K562 (cell line): ENCODE measurements around the gene GRAMD1B. TPM values are rescaled to one million over a fixed set of nuclear protein-coding genes. Genes with fewer than 3 reads are reported as not detected.

ENCODE experiments used
- ATAC-seq: fragments of 200-7000 bp; cut with Tn5 transposase; 3 replicates; pipeline ENCODE4 v1.9.1; 2020; ENCODE audit warnings: moderate library complexity
- BruUV-seq: library from RNA; stranded (reverse); fragments of 400-500 nt; replicated peaks from 2 replicates; lab custom pipeline; 2021; lab: Mats Ljungman, UMichigan
- CTCF ChIA-PET: fragments of 300-600 bp; formaldehyde crosslinking; extraction: SDS; loops from one replicate; lab custom pipeline; 2021; ENCODE audit warnings: low intra/inter-chr PET ratio; lab: Yijun Ruan, JAX
- POLR2A ChIA-PET: fragments of 300-600, 350-650 bp; sonication (Branson Sonifier 250); formaldehyde crosslinking; extraction: SDS; loops from one replicate; lab custom pipeline; 2021; ENCODE audit warnings: antibody characterized with exemption, inconsistent platforms; lab: Yijun Ruan, JAX
- DNase-seq, 4 experiments: peaks; one replicate each; pipeline versions ENCODE4 v3.0.0 to v3.0.0-alpha.2; 2011 to 2018; ENCODE audit warnings: low spot score in 3 of 4, mixed read lengths in 3 of 4; ENCODE audit errors: extremely low read depth in 1 of 4
- FAIRE-seq: peaks from 2 replicates; lab custom pipeline; 2011; peaks lifted over from hg19 to GRCh38; lab: Jason Lieb, UNC
- H2AFZ ChIP-seq: 2 replicates; pipeline ENCODE4 v1.6.0; 2011; ENCODE audit warnings: low read depth, low read length, control low read depth, inconsistent platforms
- H3K27ac ChIP-seq: fragments of 200-600 bp; 3 replicates; pipeline ENCODE4 v1.8.0; 2011; ENCODE audit warnings: low read depth, mild to moderate bottlenecking, control low read depth, inconsistent platforms, low read length, moderate library complexity, mixed read lengths; ENCODE audit errors: extremely low read depth
- H3K27me3 ChIP-seq, 2 experiments: fragments of 300-600 bp in 1 of 2; 2 replicates in 1 of 2; 3 replicates in 1 of 2; pipeline versions ENCODE4 v1.6.0 to v1.8.0; 2011; ENCODE audit warnings: inconsistent platforms in 2 of 2, low read length in 2 of 2, mild to moderate bottlenecking in 1 of 2, mixed read lengths in 1 of 2, moderate library complexity in 1 of 2; ENCODE audit not compliant: control insufficient read depth in 2 of 2, insufficient read depth in 2 of 2
- H3K36me3 ChIP-seq: fragments of 300-600 bp; 3 replicates; pipeline ENCODE4 v1.8.0; 2011; ENCODE audit warnings: mild to moderate bottlenecking, low read length, inconsistent platforms; ENCODE audit not compliant: control insufficient read depth, insufficient read depth
- H3K4me1 ChIP-seq, 2 experiments: fragments of 200-600 bp in 1 of 2; replicated peaks in 1 of 2; 2 replicates in 1 of 2; 3 replicates in 1 of 2; pipeline versions ENCODE4 v1.5.1 to v1.8.0; 2011; ENCODE audit warnings: inconsistent platforms in 2 of 2, low read length in 2 of 2, mild to moderate bottlenecking in 1 of 2, mixed read lengths in 1 of 2, moderate library complexity in 1 of 2; ENCODE audit not compliant: control insufficient read depth in 2 of 2, insufficient read depth in 2 of 2
- H3K4me2 ChIP-seq: 2 replicates; pipeline ENCODE4 v1.6.1; 2011; ENCODE audit warnings: low read length, control low read depth, inconsistent platforms, mixed read lengths; ENCODE audit not compliant: insufficient read depth
- H3K4me3 ChIP-seq: fragments of 200-600 bp; sonication (generic), shearing (Covaris generic); 2 replicates; pipeline ENCODE4 v1.5.1; 2016; ENCODE audit warnings: control low read depth, inconsistent platforms
- H3K79me2 ChIP-seq: fragments of 200-600 bp; 3 replicates; pipeline ENCODE4 v1.8.0; 2011; ENCODE audit warnings: low read length, inconsistent platforms; ENCODE audit not compliant: control insufficient read depth, insufficient read depth
- H3K9ac ChIP-seq, 2 experiments: 2 replicates each; pipeline versions ENCODE4 v1.6.0 to v1.6.1; 2011; ENCODE audit warnings: low read depth in 2 of 2, low read length in 2 of 2, control low read depth in 1 of 2, inconsistent platforms in 1 of 2, mild to moderate bottlenecking in 1 of 2, mixed read lengths in 1 of 2; ENCODE audit not compliant: insufficient read depth in 1 of 2
- H3K9me1 ChIP-seq: one replicate; pipeline ENCODE4 v1.6.0; 2011; ENCODE audit warnings: inconsistent platforms, mild to moderate bottlenecking, low read length, moderate library complexity; ENCODE audit not compliant: control insufficient read depth, insufficient read depth
- H3K9me3 ChIP-seq: replicated peaks from 2 replicates; pipeline ENCODE4 v1.5.1; 2011; ENCODE audit warnings: low read depth, low read length, inconsistent platforms; ENCODE audit not compliant: control insufficient read depth, insufficient read depth
- H4K20me1 ChIP-seq: replicated peaks from 2 replicates; pipeline ENCODE4 v1.6.1; 2011; ENCODE audit warnings: low read length, inconsistent platforms, mixed read lengths; ENCODE audit not compliant: control insufficient read depth, insufficient read depth
- ATF1 ChIP-seq, 2 experiments: fragments of 450-650 bp in 1 of 2; IDR thresholded peaks; 2 replicates each; pipeline ENCODE4 v1.6.1; 2016; ENCODE audit warnings: missing compliant biosample characterization in 1 of 2, missing genetic modification characterization in 1 of 2
- CREBBP ChIP-seq: IDR thresholded peaks from one replicate; pipeline ENCODE4 v1.6.1; 2012; ENCODE audit warnings: low read depth, mild to moderate bottlenecking, control low read depth, inconsistent platforms, low read length
- EP400 ChIP-seq: fragments of 450-650 bp; IDR thresholded peaks from 2 replicates; pipeline ENCODE4 v1.6.1; 2017; ENCODE audit warnings: antibody characterized with exemption, mild to moderate bottlenecking, moderate library complexity
- POLR2G ChIP-seq: fragments of 200-400 bp; formaldehyde crosslinking; IDR thresholded peaks from 2 replicates; pipeline ENCODE4 v1.6.1; 2017; ENCODE audit warnings: low read depth, mild to moderate bottlenecking, antibody characterized with exemption, low read length, moderate library complexity
- SP1 ChIP-seq: sonication (generic); formaldehyde crosslinking; IDR thresholded peaks from 2 replicates; pipeline ENCODE4 v1.8.1; 2022; ENCODE audit warnings: mild to moderate bottlenecking, missing genetic modification reagents
- TBL1XR1 ChIP-seq, 2 experiments: IDR thresholded peaks; 2 replicates each; pipeline ENCODE4 v1.6.1; 2012; ENCODE audit warnings: improper control_type of control experiment in 2 of 2, low read length in 2 of 2, mild to moderate bottlenecking in 1 of 2
- ZKSCAN8 ChIP-seq: fragments of 200-800 bp; sonication (Bioruptor generic); IDR thresholded peaks from 2 replicates; pipeline ENCODE4 v1.6.1; 2016; ENCODE audit warnings: missing genetic modification characterization, missing compliant biosample characterization
- WGBS: fragments of 100-300 bp; shearing (Covaris generic); methylation state at CpG from one replicate; pipeline ENCODE4 v1.1.6; 2016; ENCODE audit warnings: low coverage, mixed read lengths; ENCODE audit not compliant: insufficient coverage; ENCODE audit errors: missing lambda C conversion rate; 5-methylcytosine and 5-hydroxymethylcytosine counted together
- in situ Hi-C: fragments of 300-500 bp; cut with MboI; formaldehyde crosslinking; loops from 4 replicates; pipeline ENCODE4 v1.15.0; 2018; ENCODE audit warnings: inconsistent platforms, mixed read lengths
- intact Hi-C: fragments of 100-400 bp; cut with micrococcal nuclease; formaldehyde crosslinking; loops from 2 replicates; pipeline ENCODE4 v1.14.2; 2022
- polyA plus RNA-seq, 8 experiments: library from polyadenylated mRNA; depleted of rRNA in 4 of 8; stranded (reverse) in 5 of 8; unstranded in 3 of 8; fragments of >200 nt; fragmentation: Nextera tagmentation in 2 of 8; fragmentation: Illumina TruSeq in 1 of 8; extraction: Ambion mirVana in 2 of 8; extraction: Trizol in 1 of 8; gene quantifications; 2 replicates each; pipeline versions ENCODE4 v1.2.1 to v1.2.3, GENCODE V29; 2011 to 2014; ENCODE audit warnings: inconsistent platforms in 1 of 8, missing spikeins in 1 of 8
- total RNA-seq, 7 experiments: library from RNA; depleted of rRNA in 6 of 7; stranded (reverse); fragments of >200 nt in 6 of 7; fragmentation: Illumina TruSeq in 2 of 7; extraction: Trizol in 2 of 7; gene quantifications; 2 replicates each; pipeline versions ENCODE4 v1.2.1 to v1.2.3, GENCODE V29; 2011 to 2021; ENCODE audit warnings: low replicate concordance in 1 of 7
- TF ChIP-seq, protein P1 (sequence below): fragments of 250-450 bp; sonication (Bioruptor Pico); IDR thresholded peaks from 2 replicates; pipeline ENCODE4 v1.8.0; 2021; ENCODE audit warnings: mild to moderate bottlenecking, moderate library complexity
- TF ChIP-seq, protein P2 (sequence below): sonication (generic); formaldehyde crosslinking; IDR thresholded peaks from 2 replicates; pipeline ENCODE4 v1.8.0; 2022; ENCODE audit warnings: missing genetic modification reagents, mild to moderate bottlenecking, borderline replicate concordance

The GRAMD1B gene
- total and polyA plus RNA-seq, 9 of the 15 experiments (the other 6 are each of a cell fraction or from before 2014, with no cell fraction given), result 0.31 TPM; not detected in 8

DNA sequence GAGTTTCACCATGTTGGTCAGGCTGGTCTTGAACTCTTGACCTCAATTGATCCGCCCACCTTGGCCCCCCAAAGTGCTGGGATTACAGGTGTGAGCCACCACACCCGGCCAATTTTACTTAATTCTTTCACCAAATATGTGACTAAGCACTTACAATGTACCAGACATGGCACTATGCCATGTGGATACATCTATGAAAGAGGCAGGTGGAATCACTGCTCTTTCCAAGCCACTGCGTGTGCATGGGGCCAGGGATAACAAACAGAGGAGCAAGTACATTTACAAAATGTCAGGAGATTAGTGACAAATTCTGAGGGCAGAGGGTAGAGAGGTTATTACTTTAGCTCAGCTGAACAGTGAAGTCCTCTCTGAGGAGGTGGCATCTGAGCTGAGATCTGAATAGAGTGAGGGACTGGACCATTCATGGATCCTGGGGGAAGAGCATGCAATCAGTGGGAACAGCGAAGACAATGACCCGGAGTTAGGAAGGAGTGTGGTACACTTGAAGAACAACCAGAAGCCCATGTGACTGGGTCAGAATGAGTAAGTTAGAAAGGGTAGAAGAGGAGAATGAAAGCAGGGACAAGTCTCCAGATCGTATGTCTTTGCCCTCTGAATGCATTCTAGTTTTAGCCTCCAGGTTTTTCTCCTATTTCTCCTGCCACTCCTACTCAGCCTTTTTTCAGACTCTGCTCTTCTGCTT, 38.3 kb upstream of the GRAMD1B start:
- WGBS, result 0% methylated on average over 6 of the region's 6 CpGs
- intact Hi-C loops (no loop called here), in situ Hi-C loops (no loop called here)
- Histone ChIP-seq H4K20me1 (no peaks in the 10 kb centered on the region), H2AFZ (no peak overlapping the region), H3K9ac (no peak overlapping the region), H3K36me3 (no peaks in the 10 kb centered on the region), H3K79me2 (no peaks in the 10 kb centered on the region), H3K9me1 (no peaks in the 10 kb centered on the region), H3K27me3 (no peaks in the 10 kb centered on the region; a peak in 1 of 5 replicates), H3K9me3 (no peaks in the 10 kb centered on the region), H3K4me1 (no peaks in the 10 kb centered on the region), H3K4me2 (no peak overlapping the region), H3K4me3 (no peak overlapping the region), H3K27ac (no peak overlapping the region)
- ChIA-PET CTCF (no interaction called here), POLR2A (no interaction called here)
- TF ChIP-seq POLR2G, result no peak
- no peak for TF ChIP-seq CREBBP
- no peak for TF ChIP-seq TBL1XR1 (IDR thresholded peaks at IDR 0.05; ENCODE audit: low read length in 2 of 2)
- no peak for DNase-seq
- BruUV-seq, result no TSS peak
- FAIRE-seq, result no peak
- no peak for ATAC-seq

DNA sequence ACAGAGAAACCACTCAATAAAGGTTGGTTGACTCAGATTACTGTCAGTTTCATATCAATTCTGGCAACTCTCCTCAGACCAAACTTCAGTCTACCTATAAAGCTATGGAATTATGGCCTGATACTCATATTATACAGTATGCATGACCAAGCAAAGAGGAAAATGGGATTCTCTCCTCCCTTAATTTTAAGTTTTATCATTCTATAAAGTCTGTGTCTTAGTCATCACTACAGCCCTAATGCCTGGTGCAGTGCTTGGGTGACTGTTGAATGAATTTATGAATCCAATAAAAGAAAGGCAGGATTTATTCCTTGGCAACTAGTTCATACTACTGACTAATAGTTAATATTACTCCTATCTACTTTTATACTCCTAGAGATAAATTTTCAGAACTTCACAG, 37.6 kb upstream of the GRAMD1B start:
- ChIA-PET CTCF (no interaction called here), POLR2A (no interaction called here)
- Histone ChIP-seq H3K4me3 (no peak overlapping the region), H3K79me2 (no peaks in the 10 kb centered on the region), H3K27me3 (no peaks in the 10 kb centered on the region; a peak in 1 of 5 replicates), H3K9me3 (no peaks in the 10 kb centered on the region), H3K9ac (no peak overlapping the region), H3K4me1 (no peaks in the 10 kb centered on the region), H3K9me1 (no peaks in the 10 kb centered on the region), H3K27ac (no peak overlapping the region), H3K4me2 (no peak overlapping the region), H2AFZ (no peak overlapping the region), H4K20me1 (no peaks in the 10 kb centered on the region), H3K36me3 (no peaks in the 10 kb centered on the region)
- DNase-seq, result no peak
- ATAC-seq, result no peak
- in situ Hi-C loops, result no loop called here
- no TSS peak for BruUV-seq
- no peak for FAIRE-seq
- intact Hi-C loops, result no loop called here
- TF ChIP-seq ATF1 (CRISPR knock-in tag; IDR thresholded peaks at IDR 0.05) (no peak), ATF1 (tag; IDR thresholded peaks at IDR 0.05) (no peak), EP400 (no peak), ZKSCAN8 (CRISPR knock-in tag) (no peak), SP1 (CRISPR knock-in tag) (no peak)
- TF ChIP-seq, protein P1, sequence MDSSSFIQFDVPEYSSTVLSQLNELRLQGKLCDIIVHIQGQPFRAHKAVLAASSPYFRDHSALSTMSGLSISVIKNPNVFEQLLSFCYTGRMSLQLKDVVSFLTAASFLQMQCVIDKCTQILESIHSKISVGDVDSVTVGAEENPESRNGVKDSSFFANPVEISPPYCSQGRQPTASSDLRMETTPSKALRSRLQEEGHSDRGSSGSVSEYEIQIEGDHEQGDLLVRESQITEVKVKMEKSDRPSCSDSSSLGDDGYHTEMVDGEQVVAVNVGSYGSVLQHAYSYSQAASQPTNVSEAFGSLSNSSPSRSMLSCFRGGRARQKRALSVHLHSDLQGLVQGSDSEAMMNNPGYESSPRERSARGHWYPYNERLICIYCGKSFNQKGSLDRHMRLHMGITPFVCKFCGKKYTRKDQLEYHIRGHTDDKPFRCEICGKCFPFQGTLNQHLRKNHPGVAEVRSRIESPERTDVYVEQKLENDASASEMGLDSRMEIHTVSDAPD (CRISPR knock-in tag), result no peak
- TF ChIP-seq, protein P2, sequence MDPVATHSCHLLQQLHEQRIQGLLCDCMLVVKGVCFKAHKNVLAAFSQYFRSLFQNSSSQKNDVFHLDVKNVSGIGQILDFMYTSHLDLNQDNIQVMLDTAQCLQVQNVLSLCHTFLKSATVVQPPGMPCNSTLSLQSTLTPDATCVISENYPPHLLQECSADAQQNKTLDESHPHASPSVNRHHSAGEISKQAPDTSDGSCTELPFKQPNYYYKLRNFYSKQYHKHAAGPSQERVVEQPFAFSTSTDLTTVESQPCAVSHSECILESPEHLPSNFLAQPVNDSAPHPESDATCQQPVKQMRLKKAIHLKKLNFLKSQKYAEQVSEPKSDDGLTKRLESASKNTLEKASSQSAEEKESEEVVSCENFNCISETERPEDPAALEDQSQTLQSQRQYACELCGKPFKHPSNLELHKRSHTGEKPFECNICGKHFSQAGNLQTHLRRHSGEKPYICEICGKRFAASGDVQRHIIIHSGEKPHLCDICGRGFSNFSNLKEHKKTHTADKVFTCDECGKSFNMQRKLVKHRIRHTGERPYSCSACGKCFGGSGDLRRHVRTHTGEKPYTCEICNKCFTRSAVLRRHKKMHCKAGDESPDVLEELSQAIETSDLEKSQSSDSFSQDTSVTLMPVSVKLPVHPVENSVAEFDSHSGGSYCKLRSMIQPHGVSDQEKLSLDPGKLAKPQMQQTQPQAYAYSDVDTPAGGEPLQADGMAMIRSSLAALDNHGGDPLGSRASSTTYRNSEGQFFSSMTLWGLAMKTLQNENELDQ (CRISPR knock-in tag), result no peak
